Prostate gland (tissue), 2 donors: ENCODE data around the gene MYCT1.

ENCODE experiments used
- CTCF ChIP-seq, 4 experiments: fragments of 200-600 bp in 2 of 4; fragments of 450-650 bp in 2 of 4; sonication (generic) in 2 of 4; IDR thresholded peaks; 1 replicate in 3 of 4; 2 replicates in 1 of 4; pipeline ENCODE4 v1.5.1; 2016 to 2019; ENCODE audit warnings: antibody characterized with exemption in 4 of 4, mild to moderate bottlenecking in 2 of 4, moderate library complexity in 2 of 4
- POLR2A ChIP-seq: fragments of 450-650 bp; IDR thresholded peaks from one replicate; pipeline ENCODE4 v1.6.1; 2016; ENCODE audit warnings: antibody characterized with exemption, mild to moderate bottlenecking
- POLR2AphosphoS5 ChIP-seq: sonication (generic); formaldehyde crosslinking; IDR thresholded peaks from one replicate; pipeline ENCODE4 v1.6.1; 2017; ENCODE audit warnings: antibody characterized with exemption

GRCh38 chr6:152723398-152723797 lies 25.7 kb downstream of the MYCT1 start:
- TF ChIP-seq CTCF (IDR thresholded peaks at IDR 0.05): no peak
- TF ChIP-seq POLR2AphosphoS5: no peak
- TF ChIP-seq POLR2A: no peak
